ENCODE data around the gene PITPNC1.

DNA sequence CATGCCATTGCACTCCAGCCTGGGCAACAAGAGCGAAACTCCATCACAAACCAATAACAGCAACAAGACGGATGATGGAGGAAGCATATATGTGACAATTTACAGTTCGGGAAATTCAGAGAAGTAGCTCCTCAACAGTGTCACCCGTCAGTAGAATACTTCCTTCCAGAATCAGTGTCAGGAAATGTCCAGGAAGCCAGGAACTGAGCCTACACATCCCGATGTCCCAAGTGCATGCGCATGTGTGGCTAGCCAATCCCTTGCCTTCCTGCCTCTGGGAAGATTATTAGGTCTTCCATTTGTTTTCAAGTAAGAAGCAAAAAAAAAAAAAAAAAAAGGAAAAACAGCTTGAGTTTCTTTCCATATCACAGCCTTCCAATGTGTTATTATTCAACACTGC lies 1.4 kb upstream of the PITPNC1 start:
- no peak for TF ChIP-seq CTCF (conservative IDR thresholded peaks at IDR 0.05; ENCODE audit: low read depth, low read length)
- no peak for TF ChIP-seq EZH2phosphoT487 (IDR thresholded peaks at IDR 0.05; ENCODE audit: borderline replicate concordance, low read length)
- no peak for TF ChIP-seq EZH2 (IDR thresholded peaks at IDR 0.05; ENCODE audit: low read length, unreplicated experiment)

Data from PC-3 (cell line).